GM12892 (cell line): Measurements from ENCODE around the gene ESRRG.
"Not testable (repeated sequence)": the region's sequence is repeated elsewhere in the genome, so short reads cannot be mapped to it uniquely, and the experiment has no call there.

Experiments used
- DNase-seq: peaks from one replicate; pipeline ENCODE4 v3.0.0; 2011; ENCODE audit not compliant: insufficient read length
- FAIRE-seq: peaks from 2 replicates; lab custom pipeline; 2011; peaks lifted over from hg19 to GRCh38; lab: Jason Lieb, UNC
- POLR2A ChIP-seq: IDR thresholded peaks from 2 replicates; pipeline ENCODE4 v1.6.1; 2011; ENCODE audit warnings: low read depth, low read length, control low read depth
- POLR2AphosphoS5 ChIP-seq: IDR thresholded peaks from 2 replicates; pipeline ENCODE4 v1.6.1; 2011; ENCODE audit warnings: low read depth, low read length, control low read depth
- TAF1 ChIP-seq: IDR thresholded peaks from 2 replicates; pipeline ENCODE4 v1.6.1; 2011; ENCODE audit warnings: low read depth, mild to moderate bottlenecking, control low read depth, low read length, borderline replicate concordance

Gene ESRRG

DNA sequence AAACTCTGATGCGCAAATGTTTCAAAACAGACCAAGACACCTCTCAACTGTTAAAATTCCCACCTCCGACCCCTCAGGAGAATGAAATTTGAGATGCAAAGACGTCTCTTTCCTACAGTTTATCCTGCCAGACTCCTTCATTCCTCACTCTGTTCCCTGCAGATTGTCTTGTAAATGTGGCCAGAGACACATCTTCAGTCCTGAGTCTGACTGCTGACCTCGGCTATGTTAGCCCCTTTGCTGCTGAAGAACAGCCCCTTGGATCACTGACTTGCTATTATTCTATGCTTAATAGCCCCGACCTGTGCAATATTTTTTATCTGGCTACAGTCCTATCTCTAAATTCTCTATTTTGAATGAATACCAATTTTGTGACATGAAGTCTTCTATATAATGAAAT, 16.6 kb upstream of the ESRRG start:
- DNase-seq, result no peak
- FAIRE-seq, result no peak
- TF ChIP-seq POLR2AphosphoS5 (no peak), TAF1 (no peak), POLR2A (no peak)

DNA sequence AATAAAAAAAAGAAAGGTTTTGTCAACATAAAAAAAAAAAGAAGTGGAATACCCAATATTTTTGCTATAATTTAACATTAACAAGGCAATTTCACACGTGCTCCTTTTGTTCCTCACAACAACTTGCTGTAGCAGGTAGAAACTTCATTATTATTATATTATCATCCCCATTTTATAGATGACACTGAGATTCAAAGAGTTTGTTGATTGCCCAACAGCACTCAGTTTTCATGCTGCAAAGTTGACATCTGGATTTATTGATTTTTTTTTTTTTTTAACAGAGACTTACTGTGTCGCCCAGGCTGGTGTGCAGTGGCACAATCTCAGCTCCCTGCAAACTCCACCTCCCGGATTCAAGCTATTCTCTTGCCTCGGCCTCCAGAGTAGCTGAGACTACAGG, 8.9 kb upstream of the ESRRG start:
- TF ChIP-seq POLR2AphosphoS5 (no peak), TAF1 (no peak), POLR2A (no peak)
- no peak for FAIRE-seq
- DNase-seq, result no peak

DNA sequence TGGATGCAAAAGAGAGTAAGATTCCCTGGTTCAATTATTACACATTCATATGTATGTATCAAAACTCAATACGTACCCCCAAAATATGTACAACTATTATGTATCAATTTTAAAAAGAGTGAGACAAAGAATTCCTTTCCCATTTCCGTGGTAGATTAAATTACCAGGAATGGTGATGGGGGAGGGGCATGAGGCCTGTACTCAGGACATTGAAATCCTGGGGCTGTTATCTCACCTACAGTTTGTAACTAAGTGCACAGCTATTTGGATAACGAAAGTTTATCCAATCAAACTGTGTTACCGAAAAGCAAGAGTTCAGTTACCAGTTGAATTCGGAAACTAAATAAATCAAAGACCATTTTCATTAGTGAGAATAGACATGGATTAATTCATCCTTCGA, 8.3 kb upstream of the ESRRG start:
- DNase-seq, result no peak
- no peak for TF ChIP-seq POLR2A
- TF ChIP-seq TAF1, result no peak
- no peak for FAIRE-seq

DNA sequence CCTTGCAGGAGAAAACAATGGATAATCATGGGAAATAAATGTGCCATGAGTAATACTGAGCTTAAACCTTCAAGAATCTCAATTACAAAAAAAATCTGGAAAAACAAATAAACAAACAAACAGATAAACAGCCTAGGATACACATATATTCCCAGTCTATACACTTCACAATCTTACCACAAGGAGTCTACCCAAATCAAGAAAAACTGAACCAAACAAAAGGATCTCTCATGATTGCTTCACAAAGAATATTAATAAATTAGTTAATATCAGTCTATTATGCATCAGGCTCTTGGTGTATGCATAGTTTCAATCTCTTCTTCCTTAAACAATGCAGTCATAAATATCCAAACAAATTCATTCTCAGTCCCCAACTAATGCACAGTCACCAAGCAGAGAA, 3.2 kb upstream of the ESRRG start:
- FAIRE-seq, result no peak
- no peak for DNase-seq
- TF ChIP-seq POLR2A (no peak), TAF1 (no peak), POLR2AphosphoS5 (no peak)

DNA sequence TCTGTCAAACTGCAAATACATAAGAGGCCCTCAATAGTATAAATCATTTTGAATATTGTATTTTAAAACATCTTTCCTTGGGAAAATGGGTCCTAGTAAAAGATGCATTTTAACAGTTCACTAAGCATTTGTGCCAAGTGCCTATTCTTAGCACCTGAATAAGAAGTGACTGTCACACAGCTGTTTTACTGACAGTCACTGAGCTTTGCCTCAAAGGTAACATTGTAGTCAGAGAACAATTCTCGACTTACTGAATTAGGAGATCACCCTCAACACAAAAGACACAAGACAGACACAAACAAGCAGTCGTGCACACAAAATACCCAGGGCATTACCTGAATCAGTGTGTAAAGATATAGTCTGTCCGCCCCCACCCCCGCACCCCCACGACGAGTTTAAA, 408 bp downstream of the ESRRG start:
- TF ChIP-seq TAF1 (no peak), POLR2AphosphoS5 (no peak), POLR2A (no peak)
- FAIRE-seq, result no peak
- DNase-seq, result no peak

DNA sequence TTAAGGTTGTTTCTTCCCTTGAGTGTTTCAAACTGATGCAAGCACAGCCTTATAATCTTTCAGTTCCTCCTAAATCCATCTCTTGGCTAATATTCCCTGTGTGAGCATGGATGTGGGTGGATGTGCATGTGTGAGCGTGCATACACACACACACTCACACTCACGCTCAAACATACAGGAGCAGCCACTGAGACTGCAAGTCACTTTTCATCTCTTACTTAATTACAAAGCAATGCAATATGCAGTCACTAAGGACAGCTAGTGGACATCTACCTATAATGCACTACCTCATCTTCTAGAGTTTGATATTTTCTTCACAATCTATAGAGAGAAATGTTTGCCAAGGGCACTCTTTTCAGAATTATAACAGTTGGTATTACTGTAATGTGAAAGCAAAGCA, 1.4 kb downstream of the ESRRG start:
- TF ChIP-seq TAF1 (no peak), POLR2A (no peak), POLR2AphosphoS5 (no peak)
- DNase-seq, result no peak
- no peak for FAIRE-seq

DNA sequence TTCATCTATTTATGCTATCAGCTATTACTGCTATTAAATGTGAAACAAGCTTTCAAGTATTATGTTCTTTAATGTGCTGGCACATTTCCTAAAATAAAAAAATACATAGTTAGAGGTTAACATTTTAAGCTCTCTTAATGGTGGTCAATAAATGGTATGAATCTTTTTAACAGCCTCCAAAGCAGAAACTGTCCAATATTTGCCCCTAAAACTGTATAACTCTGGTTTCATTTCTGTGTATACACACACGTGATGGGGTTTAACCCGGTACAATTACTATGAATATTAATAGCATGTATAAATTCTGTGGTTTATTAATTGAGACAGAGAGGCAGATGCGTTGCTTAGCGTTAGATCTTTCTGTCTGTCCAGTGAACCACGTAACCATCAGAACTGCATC, 2.2 kb downstream of the ESRRG start:
- DNase-seq (no peak), FAIRE-seq (no peak)
- TF ChIP-seq POLR2A (no peak), TAF1 (no peak), POLR2AphosphoS5 (no peak)

DNA sequence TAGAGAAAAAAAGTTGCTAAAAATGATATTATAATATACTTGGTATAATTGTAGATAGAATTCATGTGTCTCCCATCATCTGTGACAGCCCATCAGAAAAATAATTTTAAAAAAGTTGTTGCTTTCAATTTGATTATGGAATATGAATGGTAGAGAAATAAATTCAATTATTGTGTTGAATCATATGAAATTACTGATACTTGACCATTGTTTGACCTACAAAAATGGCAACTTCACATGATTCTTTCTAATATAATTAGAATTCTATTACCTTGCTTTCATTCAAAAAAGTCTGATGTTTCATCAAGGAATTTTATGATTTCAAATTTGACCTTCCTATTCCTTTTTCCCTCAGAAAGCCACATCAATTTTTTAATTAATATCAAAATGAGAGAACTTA, 11.5 kb downstream of the ESRRG start:
- TF ChIP-seq TAF1, result no peak
- TF ChIP-seq POLR2AphosphoS5, result no peak
- no peak for TF ChIP-seq POLR2A
- FAIRE-seq, result no peak
- DNase-seq, result no peak

DNA sequence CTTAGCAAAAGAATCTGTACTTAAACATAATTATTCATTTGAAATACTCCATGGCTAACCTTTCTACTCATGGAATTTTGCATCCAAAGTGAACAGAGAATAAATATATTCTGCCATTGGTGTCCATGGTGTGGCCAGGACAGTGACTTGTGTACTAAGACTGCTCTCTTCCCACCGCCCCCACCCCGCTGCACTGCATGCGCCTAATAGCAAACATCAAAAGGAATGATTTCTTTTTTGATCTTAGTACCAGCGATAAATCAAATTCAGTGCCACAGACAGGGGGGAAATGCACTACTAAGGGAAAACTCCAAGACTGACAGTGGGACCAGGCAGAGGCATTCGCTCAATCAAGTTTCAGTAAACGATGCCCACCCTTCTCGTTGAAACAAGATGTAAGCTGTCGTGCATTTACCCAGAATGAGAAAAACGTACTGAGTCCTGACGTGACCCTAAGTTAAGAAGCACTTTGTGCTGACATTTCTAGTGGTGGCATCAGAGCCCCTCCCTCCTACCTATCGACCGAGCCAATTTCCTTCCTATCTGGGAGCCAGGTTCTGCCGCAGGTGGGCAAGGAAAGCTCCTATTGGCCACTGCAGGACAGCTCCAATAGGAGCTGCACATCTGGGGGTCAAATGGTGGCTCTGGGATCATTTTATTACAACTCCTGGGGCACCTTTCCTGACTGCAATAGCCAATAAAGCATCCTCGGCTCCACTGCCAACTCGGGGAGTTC, 12.5 kb downstream of the ESRRG start:
- FAIRE-seq, result no peak
- DNase-seq, result no peak
- TF ChIP-seq POLR2A (no peak), POLR2AphosphoS5 (no peak), TAF1 (no peak)

DNA sequence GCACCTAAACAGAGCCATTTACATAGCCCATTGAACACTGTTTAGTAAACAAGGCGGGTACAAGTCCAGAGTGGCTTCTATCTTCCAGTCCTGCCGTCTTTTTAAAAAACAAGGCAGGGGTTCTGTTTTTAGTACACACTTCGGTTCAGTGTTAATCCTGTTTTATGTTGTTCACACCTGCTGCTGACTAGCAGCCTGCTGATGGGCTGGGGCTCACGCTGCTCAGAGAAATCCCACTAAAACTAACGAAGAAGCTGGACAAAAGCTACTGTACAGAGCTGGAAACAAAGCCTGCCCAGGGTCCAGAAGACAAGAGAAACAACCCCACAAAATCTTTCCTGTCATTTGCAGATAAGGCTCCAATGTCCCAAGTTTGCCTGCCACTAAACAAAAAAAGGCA, 13.2 kb downstream of the ESRRG start:
- DNase-seq, result no peak
- TF ChIP-seq TAF1 (no peak), POLR2AphosphoS5 (no peak), POLR2A (no peak)
- no peak for FAIRE-seq

DNA sequence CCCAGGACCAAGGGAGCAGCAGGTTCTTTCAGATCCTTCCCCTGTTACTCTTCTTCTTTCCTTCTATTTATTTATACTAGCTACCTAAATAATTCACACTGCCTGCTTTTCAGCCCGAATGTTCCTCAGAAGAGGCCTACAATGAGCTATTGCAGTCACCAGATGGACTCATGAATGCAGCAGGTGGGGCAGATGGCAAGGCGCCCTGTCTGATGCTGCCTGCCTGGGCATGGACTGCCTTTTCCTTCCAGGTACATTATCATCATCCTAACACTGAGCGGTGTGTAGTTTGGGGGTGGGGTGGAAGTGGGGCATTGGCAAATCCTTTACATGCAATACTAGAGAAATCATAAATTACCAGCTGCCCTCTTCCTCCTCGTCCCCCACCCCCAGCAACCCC, 17.6 kb downstream of the ESRRG start:
- DNase-seq (no peak), FAIRE-seq (no peak)
- TF ChIP-seq POLR2AphosphoS5, result no peak
- TF ChIP-seq TAF1, result no peak
- no peak for TF ChIP-seq POLR2A

DNA sequence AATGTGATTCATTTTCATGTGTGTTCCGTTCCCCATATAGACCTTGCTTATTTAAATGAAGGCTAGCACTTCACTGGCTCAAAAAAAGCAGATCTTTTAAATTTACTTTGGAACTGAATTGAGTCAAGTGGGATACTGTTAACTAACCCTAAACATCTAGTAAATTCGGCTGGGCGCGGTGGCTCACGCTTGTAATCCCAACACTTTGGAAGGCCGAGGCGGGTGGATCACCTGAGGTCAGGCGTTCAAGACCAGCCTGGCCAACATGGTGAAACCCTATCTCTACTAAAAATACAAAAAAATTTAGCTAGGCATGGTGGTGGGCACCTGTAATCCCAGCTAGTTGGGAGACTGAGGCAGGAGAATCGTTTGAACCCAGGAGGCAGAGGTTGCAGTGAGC, 19.2 kb downstream of the ESRRG start:
- not testable (repeated sequence) for DNase-seq, FAIRE-seq
